Rectal smooth muscle tissue (tissue), 1 donor: ENCODE measurements around the gene SPATA21.

ENCODE experiments used
- H3K27ac ChIP-seq: one replicate; pipeline ENCODE4 v1.7.0; 2013; ENCODE audit warnings: low read depth, low read length, inconsistent platforms
- H3K27me3 ChIP-seq: one replicate; pipeline ENCODE4 v1.7.0; 2013; ENCODE audit warnings: low read length; ENCODE audit not compliant: control insufficient read depth, insufficient read depth
- H3K36me3 ChIP-seq: one replicate; pipeline ENCODE4 v1.7.0; 2013; ENCODE audit warnings: low read length; ENCODE audit not compliant: control insufficient read depth, insufficient read depth
- H3K4me1 ChIP-seq: one replicate; pipeline ENCODE4 v1.7.0; 2013; ENCODE audit warnings: low read length; ENCODE audit not compliant: control insufficient read depth, insufficient read depth
- H3K4me3 ChIP-seq: one replicate; pipeline ENCODE4 v1.7.0; 2013; ENCODE audit warnings: low read length
- H3K9ac ChIP-seq: one replicate; pipeline ENCODE4 v1.7.0; 2013; ENCODE audit warnings: low read length

SPATA21 gene

GRCh38 chr1:16434007-16434406 is 3.2 kb downstream of the SPATA21 start:
- Histone ChIP-seq H3K36me3 (no peaks in the 10 kb centered on the region), H3K4me1 (no peaks in the 10 kb centered on the region), H3K27ac (no peak overlapping the region), H3K4me3 (no peak overlapping the region), H3K9ac (no peak overlapping the region), H3K27me3 (peaks cover 2% of the 10 kb centered on the region)

GRCh38 chr1:16433030-16433429 is 4.2 kb downstream of the SPATA21 start:
- Histone ChIP-seq H3K27ac (no peak overlapping the region), H3K36me3 (no peaks in the 10 kb centered on the region), H3K4me3 (no peak overlapping the region), H3K4me1 (no peaks in the 10 kb centered on the region), H3K27me3 (peaks cover 2% of the 10 kb centered on the region), H3K9ac (no peak overlapping the region)

DNA sequence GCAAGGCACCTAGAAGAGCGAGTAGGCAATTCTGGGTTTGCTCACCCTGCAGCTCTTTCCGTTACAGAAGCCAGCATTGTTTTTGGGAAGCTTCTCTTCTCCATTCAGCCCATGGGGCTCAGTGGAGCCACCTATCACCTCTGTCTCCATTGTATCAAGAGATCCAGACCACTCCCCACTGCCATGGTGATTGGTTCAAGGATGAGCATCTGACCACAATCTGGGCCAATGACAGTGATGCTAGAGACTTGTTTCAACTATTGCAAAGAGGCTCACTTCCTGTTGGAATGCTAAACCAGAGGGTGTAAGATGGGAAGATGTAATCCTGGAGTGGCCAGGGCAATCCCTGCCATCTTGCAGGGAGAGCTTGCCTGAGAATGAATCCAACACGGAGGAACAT is 6.6 kb downstream of the SPATA21 start:
- Histone ChIP-seq H3K4me3 (no peak overlapping the region), H3K4me1 (no peaks in the 10 kb centered on the region), H3K36me3 (no peaks in the 10 kb centered on the region), H3K27me3 (peaks cover 2% of the 10 kb centered on the region), H3K9ac (no peak overlapping the region), H3K27ac (no peak overlapping the region)

DNA sequence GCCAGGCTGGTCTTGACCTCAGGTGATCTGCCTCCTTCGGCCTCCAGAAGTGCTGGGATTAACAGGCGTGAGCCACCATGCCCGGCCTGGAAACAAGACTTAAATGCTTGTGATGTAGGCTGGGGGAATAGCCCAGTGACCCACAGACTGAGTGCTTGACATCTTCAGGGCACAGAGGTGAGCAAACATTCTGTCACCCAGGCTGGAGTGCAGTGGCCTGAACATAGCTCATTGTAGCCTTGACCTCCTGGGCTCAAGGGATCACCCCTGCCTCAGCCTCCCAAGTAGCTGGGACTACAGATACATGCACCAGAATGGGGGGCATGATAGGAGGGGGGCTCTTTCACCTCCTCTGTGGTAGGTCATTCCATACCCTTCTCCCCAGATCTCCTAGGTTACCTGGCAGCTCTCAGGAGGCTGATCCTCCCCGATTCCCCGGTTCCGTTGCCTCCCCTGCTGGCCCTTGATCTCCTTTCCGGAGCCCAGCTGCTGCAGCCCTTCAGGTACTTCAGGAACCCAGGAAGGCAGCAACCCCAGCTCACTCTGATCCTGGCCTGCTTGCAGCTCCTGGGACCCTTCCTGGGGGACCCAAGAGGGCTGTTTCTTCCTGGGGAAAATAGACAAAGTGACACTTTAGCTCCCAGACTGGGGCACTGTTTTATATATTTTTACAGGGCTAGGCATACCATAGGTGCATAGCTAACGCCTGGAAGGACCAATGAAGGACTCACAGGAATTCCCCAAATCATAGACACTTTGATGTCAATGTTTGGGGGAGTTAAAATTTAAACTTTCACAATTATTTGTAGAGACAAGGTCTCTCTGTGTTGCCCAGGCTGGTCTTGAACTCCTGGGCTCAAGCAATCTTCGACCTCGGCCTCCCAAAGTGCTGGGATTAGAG is 11.8 kb downstream of the SPATA21 start:
- no peaks in the 10 kb centered on the region for H3K36me3 ChIP-seq
- H3K9ac ChIP-seq = no peak overlapping the region
- H3K27ac ChIP-seq = no peak overlapping the region
- no peaks in the 10 kb centered on the region for H3K27me3 ChIP-seq
- H3K4me3 ChIP-seq = no peak overlapping the region
- H3K4me1 ChIP-seq = no peaks in the 10 kb centered on the region

DNA sequence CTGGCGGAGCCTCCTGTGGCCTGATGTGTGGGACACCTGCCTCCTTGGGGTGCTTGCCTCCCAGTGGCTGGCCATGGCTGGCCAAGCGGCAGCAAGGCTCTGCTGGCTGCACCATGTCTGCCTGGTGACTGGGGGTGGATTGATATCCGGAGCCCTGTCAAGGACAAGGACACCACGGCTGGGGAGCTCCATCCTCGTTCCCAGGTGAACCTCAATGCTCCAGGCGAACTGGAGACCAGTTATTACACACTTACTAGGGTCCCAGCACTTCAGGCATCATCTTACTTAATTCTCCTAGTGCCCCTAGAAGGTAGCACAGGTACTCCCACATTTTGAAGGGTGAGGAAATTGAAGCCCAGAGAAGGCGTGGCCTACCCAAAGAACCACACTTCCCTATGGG is 15.2 kb downstream of the SPATA21 start:
- no peak overlapping the region for H3K27ac ChIP-seq
- no peaks in the 10 kb centered on the region for H3K27me3 ChIP-seq
- no peak overlapping the region for H3K4me3 ChIP-seq
- H3K9ac ChIP-seq = no peak overlapping the region
- no peaks in the 10 kb centered on the region for H3K4me1 ChIP-seq
- no peaks in the 10 kb centered on the region for H3K36me3 ChIP-seq

DNA sequence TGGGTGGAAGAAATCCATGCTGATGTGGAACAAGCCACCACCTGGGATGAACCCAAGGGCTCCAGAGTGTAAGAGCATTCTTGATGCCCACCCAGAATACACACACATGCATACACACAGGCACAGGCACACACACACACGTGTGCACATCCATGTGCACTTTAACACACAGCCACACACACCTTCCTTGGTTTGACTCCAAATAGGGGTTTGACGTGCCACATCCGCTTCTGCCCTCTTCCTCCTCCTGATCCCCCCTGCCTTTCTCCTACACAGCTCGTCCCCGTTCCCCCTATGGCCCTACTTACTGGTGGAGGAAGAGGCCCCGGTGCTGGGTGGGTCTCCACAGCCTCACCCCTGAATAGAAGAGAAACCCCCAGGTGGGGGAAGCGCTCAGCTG is 16.0 kb downstream of the SPATA21 start:
- Histone ChIP-seq H3K9ac (no peak overlapping the region), H3K4me3 (no peak overlapping the region), H3K27me3 (no peaks in the 10 kb centered on the region), H3K4me1 (no peaks in the 10 kb centered on the region), H3K36me3 (no peaks in the 10 kb centered on the region), H3K27ac (no peak overlapping the region)

DNA sequence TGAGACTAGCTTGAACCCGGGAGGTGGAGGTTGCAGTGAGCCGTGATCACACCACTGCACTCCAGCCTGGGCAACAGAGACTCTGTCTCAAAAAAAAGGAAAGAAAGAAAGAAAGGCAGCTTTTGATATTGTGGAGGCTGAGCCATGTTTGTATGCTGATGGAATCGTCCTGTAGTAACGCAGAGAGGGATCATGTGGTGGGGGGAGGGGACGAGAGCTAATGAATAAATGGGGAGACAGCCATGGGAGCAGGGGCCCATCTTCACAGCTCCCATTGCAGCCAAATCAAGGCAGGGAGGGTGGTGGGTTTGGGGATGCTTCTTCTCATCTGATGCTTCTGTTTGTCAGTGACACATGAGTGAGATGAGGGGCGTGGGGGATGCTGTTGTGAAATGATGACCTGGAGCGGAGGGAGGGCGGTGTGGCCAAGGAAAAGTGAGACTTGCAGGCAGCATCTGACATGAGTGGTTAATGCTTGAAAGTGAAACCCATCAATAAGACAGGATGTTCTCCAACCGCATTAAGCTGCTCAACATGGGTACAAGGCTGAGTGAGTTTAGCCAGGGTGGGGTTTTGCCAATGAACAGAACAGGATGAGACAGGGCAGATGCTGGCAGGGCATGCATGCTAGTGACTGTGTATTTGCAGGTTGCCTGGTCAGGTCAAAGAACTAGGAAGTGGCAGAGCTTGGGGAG is 16.7 kb downstream of the SPATA21 start:
- no peak overlapping the region for H3K9ac ChIP-seq
- no peak overlapping the region for H3K4me3 ChIP-seq
- H3K27me3 ChIP-seq = no peaks in the 10 kb centered on the region
- H3K36me3 ChIP-seq = no peaks in the 10 kb centered on the region
- no peaks in the 10 kb centered on the region for H3K4me1 ChIP-seq
- H3K27ac ChIP-seq = no peak overlapping the region

DNA sequence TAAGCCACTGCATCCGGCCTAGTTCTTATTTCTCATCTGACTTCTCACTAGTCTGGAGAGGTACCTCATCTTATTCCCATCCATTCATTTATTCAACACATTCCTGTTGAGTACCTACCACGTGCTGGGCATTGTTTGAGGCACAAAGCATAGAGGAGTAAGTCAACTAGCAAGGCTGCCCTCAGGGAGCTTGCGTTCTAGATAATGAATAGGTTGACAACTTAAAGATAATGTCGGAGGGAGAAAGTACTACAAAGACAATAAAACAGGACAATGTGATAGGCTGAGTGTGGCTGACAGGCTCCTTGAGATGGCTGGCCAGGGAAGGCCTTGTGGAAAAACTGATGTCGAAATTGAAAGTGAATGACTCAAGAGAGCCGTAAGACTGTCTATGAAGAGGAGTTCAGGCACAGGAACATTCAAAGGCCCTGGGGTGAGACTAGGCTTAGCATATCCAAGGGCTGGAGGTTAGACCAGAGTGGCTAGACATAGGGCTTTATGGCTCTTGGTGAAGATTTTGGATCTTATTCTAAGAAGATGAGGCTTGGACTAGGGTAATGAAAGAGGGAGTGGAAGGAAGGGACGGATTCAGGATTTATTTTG is 18.3 kb downstream of the SPATA21 start:
- Histone ChIP-seq H3K4me3 (no peak overlapping the region), H3K27ac (no peak overlapping the region), H3K9ac (no peak overlapping the region), H3K36me3 (no peaks in the 10 kb centered on the region), H3K27me3 (no peaks in the 10 kb centered on the region), H3K4me1 (no peaks in the 10 kb centered on the region)

- Histone ChIP-seq H3K27me3 (no peaks in the 10 kb centered on the region), H3K36me3 (no peaks in the 10 kb centered on the region), H3K4me3 (no peak overlapping the region), H3K4me1 (no peaks in the 10 kb centered on the region), H3K27ac (no peak overlapping the region), H3K9ac (no peak overlapping the region)
Measured at GRCh38 chr1:16413191-16413590, 24.0 kb downstream of the SPATA21 start.

DNA sequence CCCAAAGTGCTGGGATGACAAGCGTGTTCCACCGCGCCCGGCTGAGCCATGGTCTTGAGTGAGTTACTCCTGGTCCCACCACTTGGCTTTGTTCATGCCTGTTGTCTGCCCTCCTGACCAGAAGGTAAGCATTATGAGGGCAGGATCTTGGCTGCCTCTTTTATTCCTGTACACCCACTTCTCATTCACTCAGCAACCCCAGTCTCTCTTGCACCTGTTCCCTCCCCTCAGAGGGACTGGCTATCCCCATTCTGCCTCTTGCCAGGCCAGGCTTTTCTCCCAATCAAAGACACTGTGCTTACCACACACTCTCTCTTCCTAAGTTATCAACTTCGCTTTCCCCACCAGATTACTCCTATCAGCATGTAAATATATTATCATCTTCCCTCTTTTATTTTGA is 26.4 kb downstream of the SPATA21 start:
- Histone ChIP-seq H3K27me3 (no peaks in the 10 kb centered on the region), H3K4me3 (no peak overlapping the region), H3K36me3 (no peaks in the 10 kb centered on the region), H3K27ac (no peak overlapping the region), H3K4me1 (no peaks in the 10 kb centered on the region), H3K9ac (no peak overlapping the region)

DNA sequence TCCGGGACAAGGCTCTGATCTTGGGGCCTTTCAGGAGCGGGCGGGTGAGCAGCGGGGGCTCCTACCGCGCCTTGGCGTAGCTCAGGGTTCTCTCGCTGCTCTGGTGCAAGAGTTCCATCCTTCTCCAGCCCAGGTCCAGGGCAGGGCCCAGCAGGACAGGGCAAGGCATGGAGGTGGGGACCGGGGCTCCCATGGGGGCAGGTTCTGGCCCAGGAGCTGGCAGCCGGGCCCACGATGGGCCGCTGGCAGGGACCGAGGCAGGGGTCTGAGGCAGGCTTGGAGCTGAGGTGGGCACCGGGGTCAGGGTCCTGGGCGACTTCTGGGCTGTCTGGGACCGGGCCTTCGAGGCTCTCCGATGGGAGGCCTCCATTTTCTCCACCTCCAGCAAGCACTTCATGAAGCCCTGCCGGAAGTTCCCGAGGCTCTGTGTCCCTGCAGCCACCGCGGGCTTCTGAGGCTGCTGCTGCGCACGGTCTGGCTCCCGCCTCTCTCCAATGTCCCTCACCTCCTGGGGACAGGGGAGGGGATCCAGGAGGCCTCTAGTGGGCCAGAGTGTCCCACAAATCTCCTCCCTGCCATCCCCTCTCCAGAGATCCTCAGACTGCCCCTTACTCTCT is 27.6 kb downstream of the SPATA21 start:
- H3K27me3 ChIP-seq = no peaks in the 10 kb centered on the region
- H3K36me3 ChIP-seq = no peaks in the 10 kb centered on the region
- H3K4me1 ChIP-seq = no peaks in the 10 kb centered on the region
- no peak overlapping the region for H3K9ac ChIP-seq
- H3K4me3 ChIP-seq = no peak overlapping the region
- H3K27ac ChIP-seq = no peak overlapping the region

DNA sequence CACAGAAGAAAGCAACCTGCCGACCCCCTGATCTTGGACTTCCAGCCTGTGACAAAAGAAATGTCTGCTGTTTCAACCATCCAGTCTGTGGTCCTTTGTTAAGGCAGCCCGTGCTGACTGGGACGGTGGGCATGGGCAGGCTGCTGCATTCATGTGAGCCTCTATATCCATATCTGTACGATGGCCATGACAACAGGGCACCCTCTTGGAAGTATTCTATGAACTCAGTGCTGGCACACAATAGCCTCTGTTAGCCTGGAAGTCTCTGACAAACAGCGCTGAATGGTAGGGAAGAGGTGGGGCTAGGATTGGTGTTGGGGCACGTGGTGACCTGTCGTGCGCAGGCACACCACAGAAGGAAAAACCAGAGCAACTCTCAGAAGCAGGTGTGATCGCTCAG is 30.4 kb downstream of the SPATA21 start:
- Histone ChIP-seq H3K4me3 (no peak overlapping the region), H3K27me3 (no peaks in the 10 kb centered on the region), H3K36me3 (no peaks in the 10 kb centered on the region), H3K27ac (no peak overlapping the region), H3K9ac (no peak overlapping the region), H3K4me1 (no peaks in the 10 kb centered on the region)
